ENCODE results near the gene KSR2.

DNA sequence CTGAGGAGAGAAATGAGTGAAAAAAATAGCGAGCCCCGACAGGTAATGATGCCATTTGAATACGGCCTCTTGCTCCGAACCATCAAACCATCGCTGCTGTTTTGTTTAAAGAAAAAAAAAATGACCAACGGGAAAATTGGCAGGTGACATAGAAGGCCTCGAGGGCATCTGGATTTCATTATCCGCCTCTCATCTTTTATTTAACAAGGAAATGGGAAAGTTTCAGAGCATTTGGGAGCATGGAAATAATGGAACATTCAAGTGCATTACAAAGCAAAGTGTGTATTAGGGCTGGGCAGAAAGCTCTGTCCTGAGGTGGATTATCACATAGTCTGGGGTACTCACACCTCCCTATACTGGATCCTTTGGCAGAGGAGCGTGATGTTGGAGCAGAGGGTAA is 258.7 kb downstream of the KSR2 start:
- no peak for TF ChIP-seq EZH2 (IDR thresholded peaks at IDR 0.05)
- TF ChIP-seq POLR2AphosphoS5 (IDR thresholded peaks at IDR 0.05; ENCODE audit: borderline replicate concordance, low read depth, low read length) = no peak

All from SK-N-MC (cell line).